H9 (cell line): ENCODE measurements around the gene DGKG. TPM values are rescaled to one million over a fixed set of nuclear protein-coding genes. Genes with fewer than 3 reads are reported as not detected.

Experiments
- DNase-seq: peaks from one replicate; pipeline ENCODE4 v3.0.0-alpha.2; 2017
- H2AFZ ChIP-seq: one replicate; pipeline ENCODE4 v1.6.1; 2013; ENCODE audit warnings: mild to moderate bottlenecking, low read length, control low read depth, moderate library complexity
- H2AK5ac ChIP-seq: 2 replicates; pipeline ENCODE4 v1.6.1; 2013; ENCODE audit warnings: low read length, control low read depth, mixed read lengths; ENCODE audit not compliant: insufficient read length
- H2BK120ac ChIP-seq: one replicate; pipeline ENCODE4 v1.6.1; 2013; ENCODE audit warnings: low read depth, mild to moderate bottlenecking, low read length, control low read depth, inconsistent platforms; ENCODE audit not compliant: poor library complexity, severe bottlenecking
- H2BK12ac ChIP-seq: 2 replicates; pipeline ENCODE4 v1.6.1; 2013; ENCODE audit warnings: low read length, control low read depth, mixed read lengths, low read depth; ENCODE audit not compliant: insufficient read length
- H2BK15ac ChIP-seq: 2 replicates; pipeline ENCODE4 v1.6.1; 2013; ENCODE audit warnings: low read depth, low read length, control low read depth
- H2BK20ac ChIP-seq: one replicate; pipeline ENCODE4 v1.6.1; 2013; ENCODE audit warnings: low read depth, mild to moderate bottlenecking, low read length, control low read depth, inconsistent platforms; ENCODE audit not compliant: poor library complexity, severe bottlenecking
- H2BK5ac ChIP-seq: 2 replicates; pipeline ENCODE4 v1.6.1; 2013; ENCODE audit warnings: low read length, control low read depth, mixed read lengths; ENCODE audit not compliant: insufficient read length
- H3K14ac ChIP-seq: 2 replicates; pipeline ENCODE4 v1.6.1; 2013; ENCODE audit warnings: low read length, control low read depth; ENCODE audit not compliant: insufficient read depth
- H3K18ac ChIP-seq: 2 replicates; pipeline ENCODE4 v1.6.1; 2013; ENCODE audit warnings: low read depth, mild to moderate bottlenecking, mixed read lengths, low read length, control low read depth; ENCODE audit not compliant: insufficient read length
- H3K23ac ChIP-seq: 2 replicates; pipeline ENCODE4 v1.6.1; 2013; ENCODE audit warnings: low read length, control low read depth, mixed read lengths, low read depth; ENCODE audit not compliant: insufficient read length
- H3K23me2 ChIP-seq: 2 replicates; pipeline ENCODE4 v1.6.1; 2013; ENCODE audit warnings: low read depth, mild to moderate bottlenecking, mixed read lengths, low read length, control low read depth; ENCODE audit not compliant: insufficient read length, poor library complexity, severe bottlenecking
- H3K27ac ChIP-seq: 2 replicates; pipeline ENCODE4 v1.5.1; 2013; ENCODE audit warnings: low read length, control low read depth, mixed read lengths, low read depth; ENCODE audit not compliant: insufficient read length
- H3K27me3 ChIP-seq: 2 replicates; pipeline ENCODE4 v1.6.1; 2013; ENCODE audit warnings: low read length, control low read depth, inconsistent platforms; ENCODE audit not compliant: insufficient read depth
- H3K4ac ChIP-seq: 2 replicates; pipeline ENCODE4 v1.6.1; 2013; ENCODE audit warnings: low read depth, mild to moderate bottlenecking, control low read depth, inconsistent platforms, low read length, moderate library complexity
- H3K4me1 ChIP-seq: 2 replicates; pipeline ENCODE4 v1.6.1; 2013; ENCODE audit warnings: low read length, control low read depth, inconsistent platforms; ENCODE audit not compliant: insufficient read depth
- H3K4me2 ChIP-seq: 2 replicates; pipeline ENCODE4 v1.6.1; 2013; ENCODE audit warnings: low read length, control low read depth, mixed read lengths; ENCODE audit not compliant: insufficient read length, insufficient read depth
- H3K56ac ChIP-seq: 2 replicates; pipeline ENCODE4 v1.6.1; 2013; ENCODE audit warnings: low read depth, mild to moderate bottlenecking, mixed read lengths, low read length, control low read depth; ENCODE audit not compliant: insufficient read length
- H3K79me1 ChIP-seq: 2 replicates; pipeline ENCODE4 v1.6.1; 2013; ENCODE audit warnings: low read depth, mild to moderate bottlenecking, moderate library complexity, low read length, control low read depth, inconsistent platforms; ENCODE audit not compliant: insufficient read depth, poor library complexity, severe bottlenecking
- H3K79me2 ChIP-seq: 2 replicates; pipeline ENCODE4 v1.6.1; 2013; ENCODE audit warnings: low read length, control low read depth, inconsistent platforms; ENCODE audit not compliant: insufficient read depth
- H3K9ac ChIP-seq: 2 replicates; pipeline ENCODE4 v1.6.1; 2013; ENCODE audit warnings: low read length, control low read depth, mixed read lengths; ENCODE audit not compliant: insufficient read length; ENCODE audit errors: extremely low read depth
- H3K9me3 ChIP-seq: one replicate; pipeline ENCODE4 v1.6.1; 2013; ENCODE audit warnings: low read depth, low read length, inconsistent platforms; ENCODE audit not compliant: control insufficient read depth
- H3T11ph ChIP-seq: one replicate; pipeline ENCODE4 v1.6.1; 2013; ENCODE audit warnings: mild to moderate bottlenecking, low read length, control low read depth, inconsistent platforms
- H4K20me1 ChIP-seq: one replicate; pipeline ENCODE4 v1.6.1; 2013; ENCODE audit not compliant: control insufficient read depth, insufficient read length, insufficient read depth
- H4K5ac ChIP-seq: 2 replicates; pipeline ENCODE4 v1.6.1; 2013; ENCODE audit warnings: low read depth, mild to moderate bottlenecking, mixed read lengths, low read length, control low read depth; ENCODE audit not compliant: insufficient read length
- H4K8ac ChIP-seq: replicated peaks from 2 replicates; pipeline ENCODE4 v1.6.1; 2013; ENCODE audit warnings: low read length, control low read depth, mixed read lengths, low read depth; ENCODE audit not compliant: insufficient read length
- H4K91ac ChIP-seq: 2 replicates; pipeline ENCODE4 v1.6.1; 2013; ENCODE audit warnings: low read depth, mild to moderate bottlenecking, moderate library complexity, mixed read lengths, low read length, control low read depth; ENCODE audit not compliant: insufficient read length
- H3K27ac Mint-ChIP-seq, 3 experiments: 2 replicates in 2 of 3; 3 replicates in 1 of 3; pipeline ENCODE4 v1.8.0; 2020 to 2021; ENCODE audit warnings: mixed read lengths in 3 of 3, mild to moderate bottlenecking in 1 of 3, moderate library complexity in 1 of 3
- H3K27me3 Mint-ChIP-seq: 2 replicates; pipeline ENCODE4 v1.8.0; 2021; ENCODE audit warnings: low read depth, mild to moderate bottlenecking, moderate library complexity, mixed read lengths
- H3K36me3 Mint-ChIP-seq, 3 experiments: 2 replicates in 2 of 3; 3 replicates in 1 of 3; pipeline ENCODE4 v1.8.0; 2020 to 2021; ENCODE audit warnings: low read depth in 3 of 3, mixed read lengths in 3 of 3; ENCODE audit not compliant: insufficient read depth in 1 of 3
- H3K4me1 Mint-ChIP-seq, 2 experiments: 2 replicates each; pipeline ENCODE4 v1.8.0; 2020; ENCODE audit warnings: mixed read lengths in 2 of 2
- H3K4me3 Mint-ChIP-seq, 2 experiments: 2 replicates in 1 of 2; 3 replicates in 1 of 2; pipeline ENCODE4 v1.8.0; 2020 to 2021; ENCODE audit warnings: mild to moderate bottlenecking in 2 of 2, mixed read lengths in 2 of 2, moderate library complexity in 1 of 2
- H3K9me3 Mint-ChIP-seq, 2 experiments: 2 replicates in 1 of 2; 3 replicates in 1 of 2; pipeline ENCODE4 v1.8.0; 2020; ENCODE audit warnings: mild to moderate bottlenecking in 2 of 2, mixed read lengths in 2 of 2, moderate library complexity in 1 of 2
- WGBS: extraction: QIAGEN DNeasy Blood & Tissue Kit; methylation state at CpG from one replicate; pipeline ENCODE4 v1.1.7; 2013; ENCODE audit warnings: missing lambda C conversion rate, low lambda C conversion rate, mixed read lengths; ENCODE audit not compliant: insufficient read length; ENCODE audit errors: extremely low coverage; 5-methylcytosine and 5-hydroxymethylcytosine counted together
- total RNA-seq: library from RNA; stranded (reverse); gene quantifications from 2 replicates; pipeline ENCODE4 v1.2.1, GENCODE V29; 2021
- TF ChIP-seq, protein P1 (sequence below): fragments of 200-600 bp; sonication (generic); conservative IDR thresholded peaks from 3 replicates; pipeline ENCODE4 v1.8.0; 2021; ENCODE audit warnings: antibody characterized with exemption, mild to moderate bottlenecking

Gene DGKG
- total RNA-seq, 1 experiment from 2014 or later: not detected

DNA sequence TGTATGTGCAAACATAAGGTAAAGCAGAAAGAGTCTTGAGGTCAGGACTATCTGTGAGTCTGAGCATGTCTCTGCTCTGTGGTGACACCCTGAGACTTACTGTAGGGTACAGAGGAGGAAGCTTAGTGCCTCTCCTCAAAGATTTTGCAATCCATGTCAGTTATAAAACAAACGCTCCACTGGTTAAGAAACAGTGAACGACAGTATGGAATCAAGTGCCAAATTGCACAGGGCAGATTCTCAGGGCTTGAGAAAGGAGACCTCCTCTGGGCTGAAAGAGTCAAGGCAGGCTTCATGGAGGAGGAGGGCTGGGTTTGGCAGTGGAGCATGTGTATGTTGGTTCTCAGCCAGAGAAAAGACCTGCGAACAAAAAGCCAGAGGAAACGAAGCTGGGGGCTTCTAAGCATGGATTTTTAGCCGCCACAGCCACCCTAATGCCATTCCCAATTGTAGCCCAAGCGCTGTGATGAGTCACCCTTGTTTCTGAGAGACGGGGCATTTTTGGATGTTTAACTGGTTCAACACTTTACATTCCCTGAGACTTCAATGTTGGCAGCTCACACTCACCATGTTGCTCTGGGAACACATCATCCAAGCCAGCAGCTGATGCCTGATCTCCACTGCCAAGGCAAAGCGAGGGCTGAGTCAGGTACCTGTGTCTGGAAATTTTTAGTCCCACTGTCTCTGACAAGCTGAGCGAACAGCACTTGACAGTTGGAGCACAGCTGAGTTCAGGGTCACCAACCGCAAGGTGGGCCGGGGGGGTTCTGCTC, 3.4 kb upstream of the DGKG start:
- H4K91ac ChIP-seq: no peak overlapping the region
- Mint-ChIP-seq H3K36me3 (no peaks in the 10 kb centered on the region), H3K4me3 (no peak overlapping the region), H3K4me1 (peaks cover 12 to 13% of the 10 kb centered on the region in 2 experiments), H3K9me3 (no peaks in the 10 kb centered on the region), H3K27me3 (peaks cover 86% of the 10 kb centered on the region), H3K27ac (no peak overlapping the region)
- no peak overlapping the region for H3K4me2 ChIP-seq
- TF ChIP-seq, protein P1, sequence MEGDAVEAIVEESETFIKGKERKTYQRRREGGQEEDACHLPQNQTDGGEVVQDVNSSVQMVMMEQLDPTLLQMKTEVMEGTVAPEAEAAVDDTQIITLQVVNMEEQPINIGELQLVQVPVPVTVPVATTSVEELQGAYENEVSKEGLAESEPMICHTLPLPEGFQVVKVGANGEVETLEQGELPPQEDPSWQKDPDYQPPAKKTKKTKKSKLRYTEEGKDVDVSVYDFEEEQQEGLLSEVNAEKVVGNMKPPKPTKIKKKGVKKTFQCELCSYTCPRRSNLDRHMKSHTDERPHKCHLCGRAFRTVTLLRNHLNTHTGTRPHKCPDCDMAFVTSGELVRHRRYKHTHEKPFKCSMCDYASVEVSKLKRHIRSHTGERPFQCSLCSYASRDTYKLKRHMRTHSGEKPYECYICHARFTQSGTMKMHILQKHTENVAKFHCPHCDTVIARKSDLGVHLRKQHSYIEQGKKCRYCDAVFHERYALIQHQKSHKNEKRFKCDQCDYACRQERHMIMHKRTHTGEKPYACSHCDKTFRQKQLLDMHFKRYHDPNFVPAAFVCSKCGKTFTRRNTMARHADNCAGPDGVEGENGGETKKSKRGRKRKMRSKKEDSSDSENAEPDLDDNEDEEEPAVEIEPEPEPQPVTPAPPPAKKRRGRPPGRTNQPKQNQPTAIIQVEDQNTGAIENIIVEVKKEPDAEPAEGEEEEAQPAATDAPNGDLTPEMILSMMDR: no peak
- WGBS: no CpG with 5 or more reads among the region's 11 CpGs
- DNase-seq: no peak
- H2BK5ac ChIP-seq: no peak overlapping the region
- no peak overlapping the region for H3K18ac ChIP-seq
- no peak overlapping the region for H2BK20ac ChIP-seq
- H2BK120ac ChIP-seq: no peak overlapping the region
- no peaks in the 10 kb centered on the region for H3K79me2 ChIP-seq
- no peak overlapping the region for H3K9ac ChIP-seq
- peaks cover 35% of the 10 kb centered on the region; the same call in 1 of the 2 replicates for H3K27me3 ChIP-seq
- no peak overlapping the region for H2AFZ ChIP-seq
- H3K23me2 ChIP-seq: peaks cover 18% of the 10 kb centered on the region
- H3K4ac ChIP-seq: no peak overlapping the region
- no peaks in the 10 kb centered on the region for H4K20me1 ChIP-seq
- no peaks in the 10 kb centered on the region for H3K4me1 ChIP-seq
- no peak overlapping the region for H2BK15ac ChIP-seq
- H2BK12ac ChIP-seq: no peak overlapping the region
- H2AK5ac ChIP-seq: no peak overlapping the region
- H3K23ac ChIP-seq: no peak overlapping the region
- no peak overlapping the region for H3K56ac ChIP-seq
- H3K27ac ChIP-seq: no peak overlapping the region
- H3K79me1 ChIP-seq: no peaks in the 10 kb centered on the region
- no peaks in the 10 kb centered on the region for H3K9me3 ChIP-seq
- H3T11ph ChIP-seq: no peak overlapping the region
- H4K5ac ChIP-seq: no peak overlapping the region
- no peak overlapping the region for H3K14ac ChIP-seq
- H4K8ac ChIP-seq: no peak overlapping the region
